Endothelial cell of umbilical vein (primary cell): ENCODE results near the gene CELSR3. TPM values are rescaled to one million over a fixed set of nuclear protein-coding genes. Genes with fewer than 3 reads are reported as not detected.

Experiments used
- BruUV-seq: library from RNA; stranded (reverse); fragments of 400-500 nt; replicated peaks from 2 replicates; lab custom pipeline; 2021; lab: Mats Ljungman, UMichigan
- CTCF ChIA-PET: fragments of 300-600, 350-600 bp; sonication (Branson Sonifier 250); formaldehyde crosslinking; loops from one replicate; lab custom pipeline; 2021; ENCODE audit warnings: antibody characterized with exemption, inconsistent platforms; lab: Charles Lee
- POLR2A ChIA-PET: fragments of 300-600, 350-600 bp; sonication (Branson Sonifier 250); formaldehyde crosslinking; loops from one replicate; lab custom pipeline; 2021; ENCODE audit warnings: antibody characterized with exemption, inconsistent platforms; lab: Charles Lee
- DNase-seq: peaks from one replicate; pipeline ENCODE4 v3.0.0-alpha.2; 2011; ENCODE audit warnings: low read depth, low spot score
- FAIRE-seq: peaks from 2 replicates; lab custom pipeline; 2011; peaks lifted over from hg19 to GRCh38; lab: Jason Lieb, UNC
- H2AFZ ChIP-seq: 2 replicates; pipeline ENCODE4 v1.6.0; 2012; ENCODE audit warnings: low read depth, low read length, control low read depth, inconsistent platforms
- H3K27ac ChIP-seq: 2 replicates; pipeline ENCODE4 v1.5.1; 2011; ENCODE audit warnings: low read depth, mild to moderate bottlenecking, control low read depth, low read length, moderate library complexity; ENCODE audit not compliant: insufficient read depth
- H3K27me3 ChIP-seq, 2 experiments: 2 replicates each; pipeline versions ENCODE4 v1.6.0 to v1.6.1; 2011; ENCODE audit warnings: low read length in 2 of 2, mixed read lengths in 1 of 2; ENCODE audit not compliant: control insufficient read depth in 2 of 2, insufficient read depth in 2 of 2
- H3K36me3 ChIP-seq, 2 experiments: 2 replicates in 1 of 2; 3 replicates in 1 of 2; pipeline ENCODE4 v1.5.1; 2011; ENCODE audit warnings: low read length in 2 of 2, mild to moderate bottlenecking in 1 of 2, moderate library complexity in 1 of 2; ENCODE audit not compliant: control insufficient read depth in 2 of 2, insufficient read depth in 2 of 2; ENCODE audit errors: extremely low read depth in 1 of 2
- H3K4me1 ChIP-seq: 3 replicates; pipeline ENCODE4 v1.5.1; 2011; ENCODE audit warnings: mild to moderate bottlenecking, low read length; ENCODE audit not compliant: control insufficient read depth, insufficient read depth; ENCODE audit errors: extremely low read depth
- H3K4me2 ChIP-seq: 2 replicates; pipeline ENCODE4 v1.6.1; 2011; ENCODE audit warnings: low read length, control low read depth, mixed read lengths; ENCODE audit not compliant: insufficient read depth
- H3K4me3 ChIP-seq, 3 experiments: fragments of 200-600 bp in 1 of 3; sonication (generic), shearing (Covaris generic) in 1 of 3; replicated peaks in 1 of 3; 2 replicates each; pipeline ENCODE4 v1.5.1; 2011 to 2016; ENCODE audit warnings: control low read depth in 3 of 3, low read length in 3 of 3, mild to moderate bottlenecking in 2 of 3, inconsistent platforms in 1 of 3, low read depth in 1 of 3, moderate library complexity in 1 of 3; ENCODE audit not compliant: insufficient read depth in 1 of 3
- H3K79me2 ChIP-seq: 2 replicates; pipeline ENCODE4 v1.6.0; 2012; ENCODE audit warnings: low read length, inconsistent platforms; ENCODE audit not compliant: control insufficient read depth, insufficient read depth
- H3K9ac ChIP-seq: replicated peaks from 2 replicates; pipeline ENCODE3; 2011; ENCODE audit warnings: low read length, control low read depth; ENCODE audit not compliant: insufficient read depth; ENCODE audit errors: extremely low read depth
- H3K9me1 ChIP-seq: replicated peaks from 3 replicates; pipeline ENCODE4 v1.6.0; 2011; ENCODE audit warnings: mild to moderate bottlenecking, low read length; ENCODE audit not compliant: control insufficient read depth, insufficient read depth; ENCODE audit errors: extremely low read depth
- H3K9me3 ChIP-seq: replicated peaks from 2 replicates; pipeline ENCODE4 v1.5.1; 2012; ENCODE audit warnings: low read length, inconsistent platforms; ENCODE audit not compliant: control insufficient read depth, insufficient read depth
- H4K20me1 ChIP-seq: replicated peaks from 2 replicates; pipeline ENCODE3; 2011; ENCODE audit warnings: mild to moderate bottlenecking, low read length; ENCODE audit not compliant: control insufficient read depth, insufficient read depth; ENCODE audit errors: extremely low read depth
- EZH2 ChIP-seq: IDR thresholded peaks from 2 replicates; pipeline ENCODE4 v1.6.1; 2012; ENCODE audit warnings: borderline replicate concordance, low read depth, mild to moderate bottlenecking, moderate library complexity, low read length, inconsistent platforms; ENCODE audit not compliant: severe bottlenecking
- FOS ChIP-seq: IDR thresholded peaks from 2 replicates; pipeline ENCODE4 v1.6.1; 2011; ENCODE audit warnings: mild to moderate bottlenecking, low read length, moderate library complexity, borderline replicate concordance; ENCODE audit not compliant: insufficient read depth
- GATA2 ChIP-seq: IDR thresholded peaks from 2 replicates; pipeline ENCODE4 v1.7.0; 2011; ENCODE audit warnings: low read depth, mild to moderate bottlenecking, moderate library complexity, mixed read lengths, low read length; ENCODE audit not compliant: insufficient read length, insufficient read depth
- JUN ChIP-seq: IDR thresholded peaks from 2 replicates; pipeline ENCODE4 v1.6.1; 2011; ENCODE audit warnings: borderline replicate concordance, low read depth; ENCODE audit not compliant: insufficient read length, insufficient read depth
- MYC ChIP-seq: IDR thresholded peaks from one replicate; pipeline ENCODE4 v1.6.1; 2011; ENCODE audit warnings: mild to moderate bottlenecking, low read depth, low read length
- POLR2A ChIP-seq: IDR thresholded peaks from 2 replicates; pipeline ENCODE4 v1.6.1; 2012; ENCODE audit warnings: low read depth, mild to moderate bottlenecking, control low read depth, low read length
- POLR2AphosphoS5 ChIP-seq: IDR thresholded peaks from 2 replicates; pipeline ENCODE4 v1.6.1; 2012; ENCODE audit warnings: low read depth, mild to moderate bottlenecking, control low read depth, low read length, moderate library complexity; ENCODE audit not compliant: insufficient read depth
- dilution Hi-C: fragments of 300-500 bp; cut with MboI; formaldehyde crosslinking; loops from one replicate; pipeline ENCODE4 v1.15.0; 2019; ENCODE audit warnings: low sequenced_read_pairs; ENCODE audit not compliant: extremely low pct_ligation_motif_present
- intact Hi-C: fragments of 100-400 bp; cut with micrococcal nuclease; formaldehyde crosslinking; loops from one replicate; pipeline ENCODE4 v1.10.0; 2022
- polyA plus RNA-seq, 4 experiments: library from polyadenylated mRNA; depleted of rRNA in 3 of 4; stranded (reverse) in 3 of 4; unstranded in 1 of 4; fragments of >200 nt; gene quantifications; 2 replicates each; pipeline versions ENCODE4 v1.2.1 to v1.2.3, GENCODE V29; 2011 to 2012; ENCODE audit warnings: missing spikeins in 1 of 4
- total RNA-seq: library from RNA; stranded (reverse); gene quantifications from 2 replicates; pipeline ENCODE4 v1.2.3, GENCODE V29; 2021
- TF ChIP-seq, protein P1 (sequence below), 2 donors: IDR thresholded peaks; 1 replicate in 1 of 2; 2 replicates in 1 of 2; pipeline ENCODE4 v1.5.1; 2011; ENCODE audit warnings: low read length in 2 of 2, mild to moderate bottlenecking in 2 of 2, moderate library complexity in 2 of 2, control low read depth in 1 of 2, inconsistent platforms in 1 of 2, low read depth in 1 of 2; ENCODE audit not compliant: insufficient read depth in 1 of 2; ENCODE audit errors: extremely low read depth in 1 of 2
- TF ChIP-seq, protein P2 (sequence below): IDR thresholded peaks from 2 replicates; pipeline ENCODE4 v1.6.1; 2011; ENCODE audit not compliant: insufficient read depth, insufficient read length

The CELSR3 gene
- total and polyA plus RNA-seq, 2 donors (not counting 3 experiments of a cell fraction or from before 2014, with no cell fraction given): 0.25 to 0.71 TPM

DNA sequence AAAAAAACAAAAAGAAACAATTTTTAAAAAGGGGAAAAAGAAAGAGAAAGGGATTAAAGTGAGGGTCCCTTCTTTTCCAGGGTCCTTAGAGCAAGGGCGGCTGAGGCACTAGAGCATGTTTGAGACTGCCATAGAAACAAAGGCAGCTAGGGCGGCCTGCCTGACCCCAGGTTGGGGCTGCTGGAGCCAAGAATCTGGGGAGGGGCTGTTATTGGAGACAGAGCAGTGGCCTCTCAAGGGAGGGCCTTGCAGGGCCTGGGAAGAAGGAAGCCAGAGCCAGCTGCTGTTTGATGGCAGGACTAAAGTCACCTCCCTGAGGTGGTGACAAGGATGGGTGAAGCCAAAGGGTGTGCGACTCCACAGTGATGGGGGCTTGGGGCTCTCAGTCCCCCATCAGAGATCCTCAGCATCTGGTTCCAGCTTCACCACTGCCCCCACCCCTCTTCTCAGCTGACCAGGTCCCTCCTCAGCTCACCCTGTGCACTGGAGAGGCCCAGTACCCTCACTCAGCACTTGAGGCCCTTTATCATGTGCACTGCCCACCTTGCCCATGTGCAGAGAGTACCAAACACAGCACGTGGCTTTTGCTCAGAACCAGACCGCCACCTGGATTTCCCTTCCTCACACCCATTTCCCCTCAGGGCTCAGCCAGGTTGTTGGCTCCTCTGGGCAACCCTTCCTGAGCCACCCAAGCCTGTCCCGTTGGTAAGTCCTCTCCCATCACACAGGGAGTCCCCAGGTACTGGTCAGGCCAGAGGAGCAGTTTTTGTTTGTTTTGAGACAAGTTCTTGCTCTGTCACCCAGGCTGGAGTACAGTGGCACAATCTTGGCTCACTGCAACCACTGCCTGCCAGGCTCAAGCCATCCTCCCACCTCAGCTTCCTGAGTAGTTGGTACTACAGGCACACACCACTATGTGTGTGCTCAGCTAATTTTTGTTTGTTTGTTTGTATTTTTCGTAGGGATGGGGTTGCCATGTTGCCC, 42.9 kb downstream of the CELSR3 start:
- TF ChIP-seq EZH2 (no peak), JUN (no peak), FOS (no peak), POLR2A (no peak), MYC (no peak), GATA2 (no peak), POLR2AphosphoS5 (no peak)
- TF ChIP-seq, protein P1, sequence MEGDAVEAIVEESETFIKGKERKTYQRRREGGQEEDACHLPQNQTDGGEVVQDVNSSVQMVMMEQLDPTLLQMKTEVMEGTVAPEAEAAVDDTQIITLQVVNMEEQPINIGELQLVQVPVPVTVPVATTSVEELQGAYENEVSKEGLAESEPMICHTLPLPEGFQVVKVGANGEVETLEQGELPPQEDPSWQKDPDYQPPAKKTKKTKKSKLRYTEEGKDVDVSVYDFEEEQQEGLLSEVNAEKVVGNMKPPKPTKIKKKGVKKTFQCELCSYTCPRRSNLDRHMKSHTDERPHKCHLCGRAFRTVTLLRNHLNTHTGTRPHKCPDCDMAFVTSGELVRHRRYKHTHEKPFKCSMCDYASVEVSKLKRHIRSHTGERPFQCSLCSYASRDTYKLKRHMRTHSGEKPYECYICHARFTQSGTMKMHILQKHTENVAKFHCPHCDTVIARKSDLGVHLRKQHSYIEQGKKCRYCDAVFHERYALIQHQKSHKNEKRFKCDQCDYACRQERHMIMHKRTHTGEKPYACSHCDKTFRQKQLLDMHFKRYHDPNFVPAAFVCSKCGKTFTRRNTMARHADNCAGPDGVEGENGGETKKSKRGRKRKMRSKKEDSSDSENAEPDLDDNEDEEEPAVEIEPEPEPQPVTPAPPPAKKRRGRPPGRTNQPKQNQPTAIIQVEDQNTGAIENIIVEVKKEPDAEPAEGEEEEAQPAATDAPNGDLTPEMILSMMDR (IDR thresholded peaks at IDR 0.05; ENCODE audit: extremely low read depth in 1 of 2, insufficient read depth in 1 of 2, low read depth in 1 of 2, low read length in 2 of 2): no peak
- TF ChIP-seq, protein P2, sequence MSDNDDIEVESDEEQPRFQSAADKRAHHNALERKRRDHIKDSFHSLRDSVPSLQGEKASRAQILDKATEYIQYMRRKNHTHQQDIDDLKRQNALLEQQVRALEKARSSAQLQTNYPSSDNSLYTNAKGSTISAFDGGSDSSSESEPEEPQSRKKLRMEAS: no peak
- POLR2A ChIA-PET: no interaction called here
- intact Hi-C loops: no loop called here
- Histone ChIP-seq H3K27ac (no peak overlapping the region), H3K4me3 (no peak overlapping the region), H3K9me3 (peaks cover 4% of the 10 kb centered on the region), H3K4me2 (no peak overlapping the region), H3K27me3 (no peaks in the 10 kb centered on the region), H4K20me1 (no peaks in the 10 kb centered on the region), H3K4me1 (no peaks in the 10 kb centered on the region), H2AFZ (no peak overlapping the region), H3K9me1 (no peaks in the 10 kb centered on the region), H3K36me3 (no peaks in the 10 kb centered on the region), H3K79me2 (no peaks in the 10 kb centered on the region), H3K9ac (no peak overlapping the region)
- DNase-seq (no peak), FAIRE-seq (no peak)
- CTCF ChIA-PET: no interaction called here
- BruUV-seq: no TSS peak
- dilution Hi-C loops: no loop called here
